Fibroblast of the aortic adventitia (primary cell): ENCODE results near the gene CCNB1IP1. TPM values are rescaled to one million over a fixed set of nuclear protein-coding genes. Genes with fewer than 3 reads are reported as not detected.
"Not testable (repeated sequence)": the region's sequence is repeated elsewhere in the genome, so short reads cannot be mapped to it uniquely, and the experiment has no call there.

Source experiments
- DNase-seq: peaks from one replicate; pipeline ENCODE4 v3.0.0-alpha.2; 2010; ENCODE audit warnings: low read depth
- H3K4me3 ChIP-seq: 2 replicates; pipeline ENCODE4 v1.5.1; 2011; ENCODE audit warnings: low read depth, mild to moderate bottlenecking, control low read depth, low read length, moderate library complexity
- CTCF ChIP-seq: IDR thresholded peaks from 2 replicates; pipeline ENCODE4 v1.5.1; 2011; ENCODE audit warnings: mild to moderate bottlenecking, low read length, control low read depth, inconsistent platforms; ENCODE audit not compliant: insufficient read depth
- total RNA-seq: library from RNA; depleted of rRNA; stranded (reverse); fragments of >200 nt; gene quantifications from 2 replicates; pipeline ENCODE4 v1.2.3, GENCODE V29; 2012; ENCODE audit warnings: low replicate concordance

Gene CCNB1IP1
- total RNA-seq, 1 donor: 38.6 TPM

DNA sequence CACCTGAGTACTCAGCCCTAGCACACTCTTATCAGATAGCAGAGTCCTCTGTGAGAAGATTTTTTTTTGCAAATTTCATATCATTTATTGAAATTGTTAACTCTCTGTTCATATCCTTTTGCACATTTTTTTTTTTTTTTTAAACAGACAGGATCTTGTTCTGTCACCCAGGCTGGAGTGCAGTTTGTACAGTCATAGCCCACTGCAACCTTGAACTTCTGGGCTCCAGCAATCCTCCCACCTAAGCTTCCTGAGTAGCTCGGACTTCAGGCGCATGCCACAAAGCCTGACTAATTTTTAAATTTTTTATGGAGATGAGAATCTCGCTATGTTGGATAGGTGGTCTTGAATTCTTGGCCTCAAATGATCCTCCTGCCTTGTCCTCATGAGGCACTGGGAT, 14.7 kb upstream of the CCNB1IP1 start:
- DNase-seq: no peak
- no peak for TF ChIP-seq CTCF
- no peak overlapping the region for H3K4me3 ChIP-seq

DNA sequence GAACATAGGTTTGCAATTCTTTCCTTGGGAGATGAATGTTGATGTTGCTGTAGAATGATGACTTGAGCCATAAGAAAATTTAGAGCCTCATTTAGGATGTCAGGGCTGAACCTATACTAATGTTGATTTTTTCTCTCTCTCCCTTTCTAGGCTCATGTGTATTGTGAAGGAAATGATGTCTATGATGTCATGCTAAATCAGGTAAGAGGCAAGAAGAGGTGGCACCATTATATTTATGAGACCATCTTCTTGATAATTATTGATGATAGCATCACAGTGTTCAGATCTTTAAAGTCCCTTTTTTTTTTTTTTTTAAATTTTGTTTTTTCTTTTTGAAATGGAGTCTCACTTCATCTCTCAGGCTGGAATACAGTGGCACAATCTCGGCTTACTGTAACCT, 13.6 kb upstream of the CCNB1IP1 start:
- no peak for DNase-seq
- TF ChIP-seq CTCF: no peak
- H3K4me3 ChIP-seq: no peak overlapping the region

DNA sequence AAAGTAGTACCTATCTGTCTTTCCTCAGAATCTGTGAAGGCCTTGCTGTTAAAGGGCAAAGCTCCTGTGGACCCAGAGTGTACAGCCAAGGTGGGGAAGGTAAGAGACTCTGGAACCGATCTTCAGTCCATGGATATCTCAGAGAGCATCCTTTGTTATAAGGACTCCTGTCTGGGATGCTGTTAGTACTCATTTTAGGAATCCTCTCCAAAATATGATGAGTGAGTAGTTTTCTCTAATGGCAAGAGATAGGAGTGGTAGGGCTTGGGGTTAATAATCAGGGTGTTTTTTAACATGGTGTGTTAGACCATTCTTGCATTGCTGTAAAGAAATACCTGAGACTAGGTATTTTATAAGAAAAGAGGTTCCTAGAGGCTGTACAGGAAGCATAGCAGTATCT, 12.3 kb upstream of the CCNB1IP1 start:
- H3K4me3 ChIP-seq: no peak overlapping the region

GRCh38 chr14:20343862-20344220, 10.8 kb upstream of the CCNB1IP1 start:
- H3K4me3 ChIP-seq: peak overlapping the region; percentile 80
- peak; percentile 49 for DNase-seq
- TF ChIP-seq CTCF: no peak

More for the DNA sequence above, 12.3 kb upstream of the CCNB1IP1 start:
- TF ChIP-seq CTCF: no peak
- no peak for DNase-seq

- no peak for TF ChIP-seq CTCF
- peak within 1 kb of the TSS; percentile 80 for H3K4me3 ChIP-seq
- DNase-seq: peak; percentile 100
Observed at GRCh38 chr14:20343092-20343861, 10.2 kb upstream of the CCNB1IP1 start, which contains the start of gene PARP2. PARP2 (plus strand) TSS chr14:20343635; CDS start chr14:20343642, 7 bp downstream.

- TF ChIP-seq CTCF: no peak
- peak overlapping the region; percentile 80 for H3K4me3 ChIP-seq
- no peak for DNase-seq
Observed at GRCh38 chr14:20341646-20342045, 8.6 kb upstream of the CCNB1IP1 start.

GRCh38 chr14:20341032-20341431, 8.0 kb upstream of the CCNB1IP1 start:
- DNase-seq: not testable (repeated sequence)

More at GRCh38 chr14:20341032-20341431, 8.0 kb upstream of the CCNB1IP1 start:
- H3K4me3 ChIP-seq: not testable (repeated sequence)
